ENCODE measurements around the gene ARRDC5.
"Not testable (repeated sequence)": the region's sequence is repeated elsewhere in the genome, so short reads cannot be mapped to it uniquely, and the experiment has no call there.

The ARRDC5 gene

GRCh38 chr19:4909897-4910593 lies 7.3 kb upstream of the ARRDC5 start:
- peak; percentile 91 for DNase-seq (ENCODE audit: low read depth)

- DNase-seq (ENCODE audit: low read depth): no peak
Observed at GRCh38 chr19:4909156-4909896, 6.6 kb upstream of the ARRDC5 start, which contains the start of gene UHRF1. UHRF1 (plus strand) TSS chr19:4909501; CDS start chr19:4910886, 1,385 bp downstream.

- no peak for DNase-seq (ENCODE audit: low read depth)
Observed at GRCh38 chr19:4908781-4909155, 6.1 kb upstream of the ARRDC5 start.

GRCh38 chr19:4908360-4908759 lies 5.7 kb upstream of the ARRDC5 start:
- DNase-seq (ENCODE audit: low read depth): no peak

- no peak for DNase-seq (ENCODE audit: low read depth)
Observed at GRCh38 chr19:4906963-4907362, 4.3 kb upstream of the ARRDC5 start.

GRCh38 chr19:4904481-4904880 lies 1.8 kb upstream of the ARRDC5 start:
- no peak for DNase-seq (ENCODE audit: low read depth)

- not testable (repeated sequence) for DNase-seq (ENCODE audit: low read depth)
Observed at GRCh38 chr19:4900879-4901278, 1.8 kb downstream of the ARRDC5 start.

- no peak for DNase-seq (ENCODE audit: low read depth)
Observed at GRCh38 chr19:4897146-4897545, 5.5 kb downstream of the ARRDC5 start.

- no peak for DNase-seq (ENCODE audit: low read depth)
Observed at GRCh38 chr19:4896372-4896771, 6.3 kb downstream of the ARRDC5 start.

- not testable (repeated sequence) for DNase-seq (ENCODE audit: low read depth)
Observed at GRCh38 chr19:4892962-4893361, 9.7 kb downstream of the ARRDC5 start.

- DNase-seq (ENCODE audit: low read depth): no peak
Observed at GRCh38 chr19:4891066-4891465, 11.6 kb downstream of the ARRDC5 start.

GRCh38 chr19:4889034-4889815 lies 13.5 kb downstream of the ARRDC5 start:
- DNase-seq (ENCODE audit: low read depth): no peak

GRCh38 chr19:4887803-4888202 lies 14.9 kb downstream of the ARRDC5 start:
- DNase-seq (ENCODE audit: low read depth): not testable (repeated sequence)

- DNase-seq (ENCODE audit: low read depth): not testable (repeated sequence)
Observed at GRCh38 chr19:4884993-4885392, 17.7 kb downstream of the ARRDC5 start.

GRCh38 chr19:4882874-4883273 lies 19.8 kb downstream of the ARRDC5 start:
- not testable (repeated sequence) for DNase-seq (ENCODE audit: low read depth)

GRCh38 chr19:4879041-4879440 lies 23.7 kb downstream of the ARRDC5 start:
- no peak for DNase-seq (ENCODE audit: low read depth)

GRCh38 chr19:4878491-4878968 lies 24.2 kb downstream of the ARRDC5 start:
- no peak for DNase-seq (ENCODE audit: low read depth)

- no peak for DNase-seq (ENCODE audit: low read depth)
Observed at GRCh38 chr19:4877753-4878490, 24.8 kb downstream of the ARRDC5 start.

GRCh38 chr19:4873930-4874329 lies 28.8 kb downstream of the ARRDC5 start:
- no peak for DNase-seq (ENCODE audit: low read depth)

- DNase-seq (ENCODE audit: low read depth): no peak
Observed at GRCh38 chr19:4871711-4872110, 31.0 kb downstream of the ARRDC5 start.

- DNase-seq (ENCODE audit: low read depth): no peak
Observed at GRCh38 chr19:4870025-4870700, 32.5 kb downstream of the ARRDC5 start.
